NCI-H748 (cell line): ENCODE measurements around the gene DPP3.
A peak's percentile ranks its signal among the peaks of the same experiment; 100 is the strongest.

ENCODE experiments used
- DNase-seq: peaks from one replicate; lab custom pipeline; 2025; ENCODE audit not compliant: unreplicated experiment; lab: John Stamatoyannopoulos, UW

The DPP3 gene

GRCh38 chr11:66550887-66551286, 70.7 kb downstream of the DPP3 start:
- DNase-seq, result no peak

GRCh38 chr11:66554602-66555001, 74.4 kb downstream of the DPP3 start:
- no peak for DNase-seq

GRCh38 chr11:66555416-66555815, 75.2 kb downstream of the DPP3 start:
- no peak for DNase-seq

GRCh38 chr11:66556086-66556485, 75.9 kb downstream of the DPP3 start:
- peak; percentile 14 for DNase-seq

GRCh38 chr11:66557733-66558326, 77.6 kb downstream of the DPP3 start:
- no peak for DNase-seq
